H1 (cell line): ENCODE results near the gene CYGB. TPM values are rescaled to one million over a fixed set of nuclear protein-coding genes. Genes with fewer than 3 reads are reported as not detected.
A peak's percentile ranks its signal among the peaks of the same experiment; 100 is the strongest.

Experiments
- polyA plus RNA-seq, 7 experiments: library from polyadenylated mRNA; depleted of rRNA in 3 of 7; stranded (reverse) in 5 of 7; unstranded in 2 of 7; fragments of >200 nt in 5 of 7; fragments of 200-250 nt in 2 of 7; gene quantifications; 1 replicate in 5 of 7; 2 replicates in 1 of 7; 4 replicates in 1 of 7; pipeline versions ENCODE4 v1.2.1 to v1.2.3, GENCODE V29; 2011 to 2013; ENCODE audit warnings: missing spikeins in 2 of 7, mixed read lengths in 2 of 7
- small RNA-seq: library from polyadenylated mRNA; stranded (forward); fragments of <200 nt; extraction: miRNeasy Mini kit (QIAGEN cat#:217004); gene quantifications from one replicate; pipeline ENCODE3, GENCODE V24; 2013; ENCODE audit not compliant: insufficient read depth
- total RNA-seq: library from RNA; stranded (reverse); fragmentation: NEBNext Ultra II Directional; extraction: Animal tissue kit (Norgen Biotek cat#: 25700); gene quantifications from 2 replicates; pipeline ENCODE4 v1.2.1, GENCODE V29; 2021

The CYGB gene
- total and polyA plus RNA-seq, 2 of the 8 experiments (the other 6 are each of a cell fraction or from before 2014, with no cell fraction given) = 2.7 to 3.7 TPM

Small RNAs within 50 kb of the gene (small RNA-seq; reads per million reads assigned to genes)
- gene SNORD1A (not detected), gene SNORD1B (481 reads per million, percentile 99 among the genes with 10 or more reads in this experiment)

Other genes with a start within 250 kb of the CYGB start
- gene QRICH2, start 229.4 kb downstream of the CYGB start, total RNA-seq = 2.8 and 3.2 TPM in 2 replicates
- gene QRICH2, start 229.4 kb downstream of the CYGB start, polyA plus RNA-seq (2011; rRNA removed) = 3.8 and 4.9 TPM in 2 replicates
- gene PRPSAP1, start 183.8 kb downstream of the CYGB start, total RNA-seq = 42.8 and 54.2 TPM in 2 replicates
- gene PRPSAP1, start 183.8 kb downstream of the CYGB start, polyA plus RNA-seq (2011; rRNA removed) = 32.0 and 42.5 TPM in 2 replicates
- gene SPHK1, start 153.1 kb downstream of the CYGB start, total RNA-seq = 2.4 and 2.6 TPM in 2 replicates
- gene SPHK1, start 153.1 kb downstream of the CYGB start, polyA plus RNA-seq (2011; rRNA removed) = 2.4 and 4.6 TPM in 2 replicates
- gene UBE2O, start 84.6 kb downstream of the CYGB start, total RNA-seq = 63.0 and 65.6 TPM in 2 replicates
- gene UBE2O, start 84.6 kb downstream of the CYGB start, polyA plus RNA-seq (2011; rRNA removed) = 24.4 and 34.1 TPM in 2 replicates
- not detected in 2 replicates for gene AANAT, start 70.1 kb downstream of the CYGB start, total RNA-seq
- gene AANAT, start 70.1 kb downstream of the CYGB start, polyA plus RNA-seq (2011; rRNA removed) = 0.53 and 1.1 TPM in 2 replicates
- 25.9 and 26.2 TPM in 2 replicates for gene RHBDF2, start 36.3 kb downstream of the CYGB start, total RNA-seq
- 21.2 and 27.9 TPM in 2 replicates for gene RHBDF2, start 36.3 kb downstream of the CYGB start, polyA plus RNA-seq (2011; rRNA removed)
- gene PRCD, start 2.3 kb upstream of the CYGB start, total RNA-seq = 1.4 and 2.1 TPM in 2 replicates
- 0.77 and 1.1 TPM in 2 replicates for gene PRCD, start 2.3 kb upstream of the CYGB start, polyA plus RNA-seq (2011; rRNA removed)
- not detected in 2 replicates for gene ST6GALNAC2, start 48.2 kb upstream of the CYGB start, total RNA-seq
- gene ST6GALNAC2, start 48.2 kb upstream of the CYGB start, polyA plus RNA-seq (2011; rRNA removed) = 0.09 TPM in 1 of 2 replicates, not detected in the other
- gene ST6GALNAC1, start 106.0 kb upstream of the CYGB start, total RNA-seq = not detected in 2 replicates
- not detected in 2 replicates for gene ST6GALNAC1, start 106.0 kb upstream of the CYGB start, polyA plus RNA-seq (2011; rRNA removed)
- gene MXRA7, start 173.3 kb upstream of the CYGB start, total RNA-seq = 21.3 and 26.6 TPM in 2 replicates
- 12.8 and 17.8 TPM in 2 replicates for gene MXRA7, start 173.3 kb upstream of the CYGB start, polyA plus RNA-seq (2011; rRNA removed)
- gene JMJD6, start 188.9 kb upstream of the CYGB start, total RNA-seq = 18.6 and 22.2 TPM in 2 replicates
- 8.6 and 10.6 TPM in 2 replicates for gene JMJD6, start 188.9 kb upstream of the CYGB start, polyA plus RNA-seq (2011; rRNA removed)
- 36.1 and 36.2 TPM in 2 replicates for gene METTL23, start 189.1 kb upstream of the CYGB start, total RNA-seq
- 41.3 and 60.2 TPM in 2 replicates for gene METTL23, start 189.1 kb upstream of the CYGB start, polyA plus RNA-seq (2011; rRNA removed)
- 397 and 413 TPM in 2 replicates for gene SRSF2, start 199.6 kb upstream of the CYGB start, total RNA-seq
- gene SRSF2, start 199.6 kb upstream of the CYGB start, polyA plus RNA-seq (2011; rRNA removed) = 401 and 479 TPM in 2 replicates
- 18.9 and 19.8 TPM in 2 replicates for gene MFSD11, start 200.4 kb upstream of the CYGB start, total RNA-seq
- 15.1 and 17.7 TPM in 2 replicates for gene MFSD11, start 200.4 kb upstream of the CYGB start, polyA plus RNA-seq (2011; rRNA removed)